ENCODE results near the gene YAP1.

YAP1 gene

GRCh38 chr11:102109896-102110760, at the start of gene YAP1:
Gene YAP1, plus strand, starts transcription at chr11:102110447. Its CDS starts 402 bp downstream, at chr11:102110849.
- DNase-seq (ENCODE audit: low read depth in 2 of 2): peak; percentile 93 to 97
- TF ChIP-seq, protein P1, sequence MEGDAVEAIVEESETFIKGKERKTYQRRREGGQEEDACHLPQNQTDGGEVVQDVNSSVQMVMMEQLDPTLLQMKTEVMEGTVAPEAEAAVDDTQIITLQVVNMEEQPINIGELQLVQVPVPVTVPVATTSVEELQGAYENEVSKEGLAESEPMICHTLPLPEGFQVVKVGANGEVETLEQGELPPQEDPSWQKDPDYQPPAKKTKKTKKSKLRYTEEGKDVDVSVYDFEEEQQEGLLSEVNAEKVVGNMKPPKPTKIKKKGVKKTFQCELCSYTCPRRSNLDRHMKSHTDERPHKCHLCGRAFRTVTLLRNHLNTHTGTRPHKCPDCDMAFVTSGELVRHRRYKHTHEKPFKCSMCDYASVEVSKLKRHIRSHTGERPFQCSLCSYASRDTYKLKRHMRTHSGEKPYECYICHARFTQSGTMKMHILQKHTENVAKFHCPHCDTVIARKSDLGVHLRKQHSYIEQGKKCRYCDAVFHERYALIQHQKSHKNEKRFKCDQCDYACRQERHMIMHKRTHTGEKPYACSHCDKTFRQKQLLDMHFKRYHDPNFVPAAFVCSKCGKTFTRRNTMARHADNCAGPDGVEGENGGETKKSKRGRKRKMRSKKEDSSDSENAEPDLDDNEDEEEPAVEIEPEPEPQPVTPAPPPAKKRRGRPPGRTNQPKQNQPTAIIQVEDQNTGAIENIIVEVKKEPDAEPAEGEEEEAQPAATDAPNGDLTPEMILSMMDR (IDR thresholded peaks at IDR 0.05; ENCODE audit: low read depth, low read length): peak; percentile 6
- peak within 1 kb of the TSS; percentile 84 to 95 for H3K4me3 ChIP-seq (replicated peaks in 1 of 2; ENCODE audit: low read depth in 2 of 2, low read length in 2 of 2)

- TF ChIP-seq, protein P1 (IDR thresholded peaks at IDR 0.05; ENCODE audit: low read depth, low read length): peak; percentile 52
Observed at GRCh38 chr11:102061276-102061675, 49.0 kb upstream of the YAP1 start.

GRCh38 chr11:102062106-102062505, 48.1 kb upstream of the YAP1 start:
- TF ChIP-seq, protein P1 (IDR thresholded peaks at IDR 0.05; ENCODE audit: low read depth, low read length): no peak
- H3K4me3 ChIP-seq (replicated peaks in 1 of 2; ENCODE audit: low read depth in 2 of 2, low read length in 2 of 2): no peak overlapping the region
- no peak for DNase-seq (ENCODE audit: low read depth in 2 of 2)

More at GRCh38 chr11:102061276-102061675, 49.0 kb upstream of the YAP1 start:
- no peak overlapping the region for H3K4me3 ChIP-seq (replicated peaks in 1 of 2; ENCODE audit: low read depth in 2 of 2, low read length in 2 of 2)
- peak; percentile 37 to 48 for DNase-seq (ENCODE audit: low read depth in 2 of 2)

- no peak for DNase-seq (ENCODE audit: low read depth in 2 of 2)
- no peak overlapping the region for H3K4me3 ChIP-seq (replicated peaks in 1 of 2; ENCODE audit: low read depth in 2 of 2, low read length in 2 of 2)
- TF ChIP-seq, protein P1 (IDR thresholded peaks at IDR 0.05; ENCODE audit: low read depth, low read length): no peak
Observed at GRCh38 chr11:102064316-102064715, 45.9 kb upstream of the YAP1 start.

- no peak for DNase-seq (ENCODE audit: low read depth in 2 of 2)
- TF ChIP-seq, protein P1 (IDR thresholded peaks at IDR 0.05; ENCODE audit: low read depth, low read length): no peak
Observed at GRCh38 chr11:102070766-102071165, 39.5 kb upstream of the YAP1 start.

GRCh38 chr11:102071497-102072472, 38.5 kb upstream of the YAP1 start:
- H3K4me3 ChIP-seq (replicated peaks in 1 of 2; ENCODE audit: low read depth in 2 of 2, low read length in 2 of 2): no peak overlapping the region
- DNase-seq (ENCODE audit: low read depth in 2 of 2): no peak
- TF ChIP-seq, protein P1 (IDR thresholded peaks at IDR 0.05; ENCODE audit: low read depth, low read length): no peak

More at GRCh38 chr11:102070766-102071165, 39.5 kb upstream of the YAP1 start:
- no peak overlapping the region for H3K4me3 ChIP-seq (replicated peaks in 1 of 2; ENCODE audit: low read depth in 2 of 2, low read length in 2 of 2)
